HK-2 (cell line): ENCODE data around the gene RAB11FIP4.
"Not testable (repeated sequence)": the region's sequence is repeated elsewhere in the genome, so short reads cannot be mapped to it uniquely, and the experiment has no call there.

Source experiments
- DNase-seq: peaks from one replicate; pipeline ENCODE4 v3.0.0-alpha.2; 2018; ENCODE audit not compliant: unreplicated experiment

The RAB11FIP4 gene

GRCh38 chr17:31433091-31433790 is 41.8 kb downstream of the RAB11FIP4 start:
- DNase-seq: no peak

GRCh38 chr17:31433811-31434726 is 42.6 kb downstream of the RAB11FIP4 start:
- no peak for DNase-seq

GRCh38 chr17:31434727-31435050 is 43.2 kb downstream of the RAB11FIP4 start:
- no peak for DNase-seq

GRCh38 chr17:31435581-31435980 is 44.1 kb downstream of the RAB11FIP4 start:
- DNase-seq: no peak

GRCh38 chr17:31437720-31438400 is 46.4 kb downstream of the RAB11FIP4 start:
- no peak for DNase-seq

GRCh38 chr17:31439716-31440115 is 48.2 kb downstream of the RAB11FIP4 start:
- no peak for DNase-seq

- DNase-seq: no peak
Observed at GRCh38 chr17:31442276-31442675, 50.8 kb downstream of the RAB11FIP4 start.

- not testable (repeated sequence) for DNase-seq
Observed at GRCh38 chr17:31442856-31443255, 51.4 kb downstream of the RAB11FIP4 start.

GRCh38 chr17:31443386-31443785 is 51.9 kb downstream of the RAB11FIP4 start:
- no peak for DNase-seq

- DNase-seq: no peak
Observed at GRCh38 chr17:31444026-31444425, 52.6 kb downstream of the RAB11FIP4 start.

GRCh38 chr17:31446195-31446967 is 54.9 kb downstream of the RAB11FIP4 start:
- no peak for DNase-seq

GRCh38 chr17:31448467-31449077 is 57.1 kb downstream of the RAB11FIP4 start:
- no peak for DNase-seq

- no peak for DNase-seq
Observed at GRCh38 chr17:31449111-31449510, 57.6 kb downstream of the RAB11FIP4 start.

- no peak for DNase-seq
Observed at GRCh38 chr17:31449746-31450145, 58.3 kb downstream of the RAB11FIP4 start.

- DNase-seq: no peak
Observed at GRCh38 chr17:31452101-31452500, 60.6 kb downstream of the RAB11FIP4 start.

- DNase-seq: no peak
Observed at GRCh38 chr17:31452561-31453110, 61.2 kb downstream of the RAB11FIP4 start.

GRCh38 chr17:31453896-31454295 is 62.4 kb downstream of the RAB11FIP4 start:
- DNase-seq: no peak

GRCh38 chr17:31456814-31457213 is 65.3 kb downstream of the RAB11FIP4 start:
- DNase-seq: no peak

GRCh38 chr17:31457391-31458234 is 66.1 kb downstream of the RAB11FIP4 start:
- no peak for DNase-seq

- no peak for DNase-seq
Observed at GRCh38 chr17:31458829-31459228, 67.4 kb downstream of the RAB11FIP4 start.
